ENCODE measurements around the gene MAP4K5.

The MAP4K5 gene

GRCh38 chr14:50476134-50476533 is 56.2 kb downstream of the MAP4K5 start:
- DNase-seq (ENCODE audit: low read depth in 2 of 2), result no peak

GRCh38 chr14:50475460-50475859 is 56.9 kb downstream of the MAP4K5 start:
- no peak for DNase-seq (ENCODE audit: low read depth in 2 of 2)

GRCh38 chr14:50471838-50472465 is 60.4 kb downstream of the MAP4K5 start:
- no peak for DNase-seq (ENCODE audit: low read depth in 2 of 2)

GRCh38 chr14:50469982-50470381 is 62.4 kb downstream of the MAP4K5 start:
- DNase-seq (ENCODE audit: low read depth in 2 of 2), result no peak

GRCh38 chr14:50462111-50462510 is 70.3 kb downstream of the MAP4K5 start:
- DNase-seq (ENCODE audit: low read depth in 2 of 2), result no peak

GRCh38 chr14:50453869-50454268 is 78.5 kb downstream of the MAP4K5 start:
- DNase-seq (ENCODE audit: low read depth in 2 of 2), result no peak

GRCh38 chr14:50452979-50453705 is 79.2 kb downstream of the MAP4K5 start:
- no peak for DNase-seq (ENCODE audit: low read depth in 2 of 2)

GRCh38 chr14:50452296-50452695 is 80.1 kb downstream of the MAP4K5 start:
- DNase-seq (ENCODE audit: low read depth in 2 of 2), result no peak

- DNase-seq (ENCODE audit: low read depth in 2 of 2), result no peak
Measured at GRCh38 chr14:50451854-50452253, 80.5 kb downstream of the MAP4K5 start.

- no peak for DNase-seq (ENCODE audit: low read depth in 2 of 2)
Measured at GRCh38 chr14:50447461-50447860, 84.9 kb downstream of the MAP4K5 start.

GRCh38 chr14:50434528-50434927 is 97.8 kb downstream of the MAP4K5 start:
- no peak for DNase-seq (ENCODE audit: low read depth in 2 of 2)

- no peak for DNase-seq (ENCODE audit: low read depth in 2 of 2)
Measured at GRCh38 chr14:50432131-50432530, 100.2 kb downstream of the MAP4K5 start.

- no peak for DNase-seq (ENCODE audit: low read depth in 2 of 2)
Measured at GRCh38 chr14:50425816-50426215, 106.6 kb downstream of the MAP4K5 start.

GRCh38 chr14:50425105-50425504 is 107.3 kb downstream of the MAP4K5 start:
- DNase-seq (ENCODE audit: low read depth in 2 of 2), result no peak

- DNase-seq (ENCODE audit: low read depth in 2 of 2), result no peak
Measured at GRCh38 chr14:50423529-50423928, 108.8 kb downstream of the MAP4K5 start.

- DNase-seq (ENCODE audit: low read depth in 2 of 2), result no peak
Measured at GRCh38 chr14:50421499-50421898, 110.9 kb downstream of the MAP4K5 start.

GRCh38 chr14:50417853-50418252 is 114.5 kb downstream of the MAP4K5 start:
- DNase-seq (ENCODE audit: low read depth in 2 of 2), result no peak

- DNase-seq (ENCODE audit: low read depth in 2 of 2), result no peak
Measured at GRCh38 chr14:50410921-50411320, 121.4 kb downstream of the MAP4K5 start.

- DNase-seq (ENCODE audit: low read depth in 2 of 2), result no peak
Measured at GRCh38 chr14:50410071-50410470, 122.3 kb downstream of the MAP4K5 start.

GRCh38 chr14:50407111-50407812 is 125.1 kb downstream of the MAP4K5 start:
- DNase-seq (ENCODE audit: low read depth in 2 of 2), result no peak

- no peak for DNase-seq (ENCODE audit: low read depth in 2 of 2)
Measured at GRCh38 chr14:50403419-50403818, 128.9 kb downstream of the MAP4K5 start.

GRCh38 chr14:50402965-50403364 is 129.4 kb downstream of the MAP4K5 start:
- DNase-seq (ENCODE audit: low read depth in 2 of 2), result no peak

- DNase-seq (ENCODE audit: low read depth in 2 of 2), result no peak
Measured at GRCh38 chr14:50400461-50400860, 131.9 kb downstream of the MAP4K5 start.

Data from stimulated activated CD8-positive, alpha-beta memory T cell treated with anti-CD3 and anti-CD28 coated beads, Interleukin-7, amount 100 ng/mL, for 1 hour (primary cell).